OCI-LY7 (cell line): ENCODE results near the gene FHIT.

Experiments used
- EZH2phosphoT487 ChIP-seq: fragments of 200-600 bp; sonication (generic); IDR thresholded peaks from 2 replicates; pipeline ENCODE4 v1.6.1; 2018; ENCODE audit warnings: low read depth, borderline replicate concordance, mild to moderate bottlenecking, mixed run types, antibody characterized with exemption, low read length, moderate library complexity, mixed read lengths
- TF ChIP-seq, protein P1 (sequence below): fragments of 200-600 bp; sonication (generic); conservative IDR thresholded peaks from 2 replicates; pipeline ENCODE4 v1.5.1; 2014; ENCODE audit warnings: mild to moderate bottlenecking, antibody characterized with exemption, low read length, moderate library complexity, mixed read lengths

DNA sequence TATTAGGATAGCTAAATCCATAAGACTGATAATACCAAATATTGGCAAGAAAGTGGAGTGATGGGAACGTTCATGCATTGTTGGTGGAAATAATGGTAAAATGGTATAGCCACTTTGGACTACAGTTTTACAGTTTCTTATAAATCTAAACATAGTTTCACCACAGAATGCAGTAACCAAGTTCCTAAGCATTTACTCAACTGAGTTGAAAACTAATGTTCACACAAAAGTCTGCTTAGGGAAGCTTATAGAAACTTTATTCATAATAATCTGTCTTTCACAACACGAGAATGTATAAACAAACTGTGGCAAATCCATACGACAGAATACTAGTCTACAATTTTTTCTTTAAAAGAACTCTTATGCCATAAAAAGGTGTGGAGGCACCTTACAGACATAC is 969.3 kb downstream of the FHIT start:
- TF ChIP-seq, protein P1, sequence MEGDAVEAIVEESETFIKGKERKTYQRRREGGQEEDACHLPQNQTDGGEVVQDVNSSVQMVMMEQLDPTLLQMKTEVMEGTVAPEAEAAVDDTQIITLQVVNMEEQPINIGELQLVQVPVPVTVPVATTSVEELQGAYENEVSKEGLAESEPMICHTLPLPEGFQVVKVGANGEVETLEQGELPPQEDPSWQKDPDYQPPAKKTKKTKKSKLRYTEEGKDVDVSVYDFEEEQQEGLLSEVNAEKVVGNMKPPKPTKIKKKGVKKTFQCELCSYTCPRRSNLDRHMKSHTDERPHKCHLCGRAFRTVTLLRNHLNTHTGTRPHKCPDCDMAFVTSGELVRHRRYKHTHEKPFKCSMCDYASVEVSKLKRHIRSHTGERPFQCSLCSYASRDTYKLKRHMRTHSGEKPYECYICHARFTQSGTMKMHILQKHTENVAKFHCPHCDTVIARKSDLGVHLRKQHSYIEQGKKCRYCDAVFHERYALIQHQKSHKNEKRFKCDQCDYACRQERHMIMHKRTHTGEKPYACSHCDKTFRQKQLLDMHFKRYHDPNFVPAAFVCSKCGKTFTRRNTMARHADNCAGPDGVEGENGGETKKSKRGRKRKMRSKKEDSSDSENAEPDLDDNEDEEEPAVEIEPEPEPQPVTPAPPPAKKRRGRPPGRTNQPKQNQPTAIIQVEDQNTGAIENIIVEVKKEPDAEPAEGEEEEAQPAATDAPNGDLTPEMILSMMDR, result no peak
- no peak for TF ChIP-seq EZH2phosphoT487
